Neuronal stem cell (in vitro differentiated cells): Measurements from ENCODE around the gene TBC1D25.

Experiments
- DNase-seq: peaks from one replicate; pipeline ENCODE4 v3.0.0-alpha.2; 2013; ENCODE audit warnings: low spot score
- H2AFZ ChIP-seq: one replicate; pipeline ENCODE4 v1.6.1; 2013; ENCODE audit warnings: mild to moderate bottlenecking, low read length, inconsistent platforms
- H2AK5ac ChIP-seq: 2 replicates; pipeline ENCODE4 v1.6.1; 2013; ENCODE audit warnings: low read depth, mild to moderate bottlenecking, inconsistent platforms, low read length, moderate library complexity, mixed read lengths
- H2BK120ac ChIP-seq: 2 replicates; pipeline ENCODE4 v1.6.1; 2013; ENCODE audit warnings: low read depth, mild to moderate bottlenecking, inconsistent platforms, low read length, moderate library complexity, mixed read lengths
- H2BK12ac ChIP-seq: one replicate; pipeline ENCODE4 v1.6.1; 2013; ENCODE audit warnings: low read length, inconsistent platforms
- H2BK15ac ChIP-seq: 2 replicates; pipeline ENCODE4 v1.6.1; 2013; ENCODE audit warnings: mild to moderate bottlenecking, low read length, inconsistent platforms, mixed read lengths
- H2BK5ac ChIP-seq: one replicate; pipeline ENCODE4 v1.6.1; 2013; ENCODE audit warnings: inconsistent platforms, mild to moderate bottlenecking, low read length, moderate library complexity
- H3K14ac ChIP-seq: one replicate; pipeline ENCODE4 v1.6.1; 2013; ENCODE audit warnings: low read length, inconsistent platforms
- H3K18ac ChIP-seq: 2 replicates; pipeline ENCODE4 v1.6.1; 2013; ENCODE audit warnings: low read length, inconsistent platforms
- H3K23ac ChIP-seq: 2 replicates; pipeline ENCODE4 v1.6.1; 2013; ENCODE audit warnings: low read depth, mild to moderate bottlenecking, mixed read lengths, low read length, inconsistent platforms; ENCODE audit not compliant: poor library complexity
- H3K27ac ChIP-seq: replicated peaks from 3 replicates; pipeline ENCODE4 v1.5.1; 2013; ENCODE audit warnings: low read length, inconsistent platforms
- H3K27me3 ChIP-seq, 3 experiments: 2 replicates each; pipeline ENCODE4 v1.6.1; 2013; ENCODE audit warnings: low read length in 3 of 3, mild to moderate bottlenecking in 2 of 3, inconsistent platforms in 1 of 3, low read depth in 1 of 3, mixed read lengths in 1 of 3, moderate library complexity in 1 of 3; ENCODE audit not compliant: control insufficient read depth in 3 of 3, insufficient read depth in 3 of 3
- H3K36me3 ChIP-seq, 2 donors: replicated peaks in 1 of 2; 2 replicates each; pipeline ENCODE4 v1.6.1; 2013; ENCODE audit warnings: low read length in 2 of 2; ENCODE audit not compliant: control insufficient read depth in 2 of 2, insufficient read depth in 2 of 2
- H3K4ac ChIP-seq: 2 replicates; pipeline ENCODE4 v1.6.1; 2013; ENCODE audit warnings: inconsistent platforms, mild to moderate bottlenecking, low read length, moderate library complexity
- H3K4me1 ChIP-seq, 2 donors: 1 replicate in 1 of 2; 2 replicates in 1 of 2; pipeline ENCODE4 v1.6.1; 2013; ENCODE audit warnings: low read length in 2 of 2, low read depth in 1 of 2; ENCODE audit not compliant: control insufficient read depth in 2 of 2, insufficient read depth in 1 of 2
- H3K4me2 ChIP-seq: one replicate; pipeline ENCODE4 v1.6.1; 2013; ENCODE audit warnings: mild to moderate bottlenecking, low read length, inconsistent platforms; ENCODE audit not compliant: insufficient read depth, poor library complexity, severe bottlenecking
- H3K4me3 ChIP-seq, 2 donors: 2 replicates each; pipeline ENCODE4 v1.5.1; 2013; ENCODE audit warnings: low read length in 2 of 2, mild to moderate bottlenecking in 2 of 2, inconsistent platforms in 1 of 2, moderate library complexity in 1 of 2
- H3K79me1 ChIP-seq: one replicate; pipeline ENCODE4 v1.6.1; 2013; ENCODE audit warnings: low read depth, mild to moderate bottlenecking, inconsistent platforms, low read length, moderate library complexity
- H3K9ac ChIP-seq: one replicate; pipeline ENCODE4 v1.6.1; 2013; ENCODE audit warnings: mild to moderate bottlenecking, low read depth, low read length, inconsistent platforms; ENCODE audit not compliant: poor library complexity
- H3K9me3 ChIP-seq, 2 donors: replicated peaks in 1 of 2; 2 replicates each; pipeline versions ENCODE3 to v1.6.1; 2013; ENCODE audit warnings: low read length in 2 of 2, mild to moderate bottlenecking in 2 of 2, inconsistent platforms in 1 of 2, low read depth in 1 of 2, mixed read lengths in 1 of 2, moderate library complexity in 1 of 2; ENCODE audit not compliant: control insufficient read depth in 2 of 2, insufficient read depth in 1 of 2
- H4K8ac ChIP-seq: one replicate; pipeline ENCODE4 v1.6.1; 2013; ENCODE audit warnings: low read depth, mild to moderate bottlenecking, inconsistent platforms, low read length, moderate library complexity
- H4K91ac ChIP-seq: one replicate; pipeline ENCODE4 v1.6.1; 2013; ENCODE audit warnings: low read length, low read depth, mild to moderate bottlenecking, inconsistent platforms; ENCODE audit not compliant: poor library complexity
- WGBS, 2 donors: extraction: QIAGEN DNeasy Blood & Tissue Kit; methylation state at CpG; one replicate each; pipeline ENCODE4 v1.1.7; 2013; ENCODE audit warnings: missing lambda C conversion rate in 2 of 2, mixed read lengths in 1 of 2; ENCODE audit not compliant: insufficient read length in 2 of 2, insufficient replicate concordance in 1 of 2; ENCODE audit errors: extremely low coverage in 2 of 2; 5-methylcytosine and 5-hydroxymethylcytosine counted together

The TBC1D25 gene

GRCh38 chrX:48498374-48498809 lies 41.1 kb upstream of the TBC1D25 start:
- Histone ChIP-seq H3K9ac (no peak overlapping the region), H3K14ac (no peak overlapping the region), H3K79me1 (no peaks in the 10 kb centered on the region), H3K23ac (no peak overlapping the region), H3K27ac (no peak overlapping the region), H3K36me3 (no peaks in the 10 kb centered on the region), H3K4me1 (no peaks in the 10 kb centered on the region), H2AK5ac (no peak overlapping the region), H3K27me3 (no peaks in the 10 kb centered on the region), H2BK15ac (no peak overlapping the region), H4K91ac (no peak overlapping the region), H2BK120ac (no peak overlapping the region), H3K4me3 (no peak overlapping the region), H3K4me2 (no peak overlapping the region), H2BK12ac (no peak overlapping the region), H3K4ac (no peak overlapping the region), H3K18ac (no peak overlapping the region), H4K8ac (no peak overlapping the region), H2BK5ac (no peak overlapping the region), H2AFZ (no peak overlapping the region), H3K9me3 (no peaks in the 10 kb centered on the region)
- no peak for DNase-seq
- WGBS, 2 donors, result no CpG with 5 or more reads among the region's 6 CpGs

DNA sequence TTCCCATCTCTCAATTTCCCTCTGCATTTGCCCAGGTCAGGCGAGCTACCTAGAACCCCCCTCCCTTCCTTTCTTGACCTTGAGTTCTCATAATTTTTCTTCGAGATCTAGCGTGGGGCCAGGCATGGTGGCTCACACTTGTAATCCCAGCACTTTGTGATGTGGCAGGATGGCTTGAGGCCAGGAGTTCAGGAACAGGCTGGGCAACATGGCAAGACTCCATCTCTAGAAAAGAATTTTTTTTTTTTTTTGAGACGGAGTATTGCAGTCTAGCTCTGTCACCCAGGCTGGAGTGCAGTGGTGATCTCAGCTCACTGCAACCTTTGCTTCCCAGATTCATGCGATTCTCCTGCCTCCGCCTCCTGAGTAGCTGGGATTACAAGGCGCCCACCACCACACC lies 35.3 kb upstream of the TBC1D25 start:
- Histone ChIP-seq H3K4me2 (no peak overlapping the region), H3K79me1 (no peaks in the 10 kb centered on the region), H3K14ac (no peak overlapping the region), H2AK5ac (no peak overlapping the region), H3K4me1 (peaks cover 4% of the 10 kb centered on the region in 2 donors), H2BK120ac (no peak overlapping the region), H4K8ac (no peak overlapping the region), H3K23ac (no peak overlapping the region), H3K36me3 (no peaks in the 10 kb centered on the region), H2BK12ac (no peak overlapping the region), H3K18ac (no peak overlapping the region), H3K27ac (no peak overlapping the region), H4K91ac (no peak overlapping the region), H3K4ac (no peak overlapping the region), H3K4me3 (no peak overlapping the region), H3K9ac (no peak overlapping the region), H2BK15ac (no peak overlapping the region), H3K27me3 (no peaks in the 10 kb centered on the region), H2BK5ac (no peak overlapping the region), H2AFZ (no peak overlapping the region), H3K9me3 (no peaks in the 10 kb centered on the region)
- DNase-seq, result no peak
- WGBS, 2 donors, result no CpG with 5 or more reads among the region's 7 CpGs

GRCh38 chrX:48505481-48505880 lies 34.0 kb upstream of the TBC1D25 start:
- Histone ChIP-seq H3K36me3 (no peaks in the 10 kb centered on the region), H3K27ac (no peak overlapping the region), H3K4me3 (no peak overlapping the region), H3K4me1 (peaks cover 4% of the 10 kb centered on the region in 2 donors), H4K91ac (no peak overlapping the region), H2BK15ac (no peak overlapping the region), H2AFZ (no peak overlapping the region), H3K23ac (no peak overlapping the region), H2AK5ac (no peak overlapping the region), H3K79me1 (no peaks in the 10 kb centered on the region), H3K18ac (no peak overlapping the region), H4K8ac (no peak overlapping the region), H2BK12ac (no peak overlapping the region), H3K27me3 (no peaks in the 10 kb centered on the region), H3K4me2 (no peak overlapping the region), H2BK120ac (no peak overlapping the region), H2BK5ac (no peak overlapping the region), H3K14ac (no peak overlapping the region), H3K9me3 (no peaks in the 10 kb centered on the region), H3K9ac (no peak overlapping the region), H3K4ac (no peak overlapping the region)
- WGBS, 2 donors, result no CpG with 5 or more reads among the region's 5 CpGs
- no peak for DNase-seq

- H2AFZ ChIP-seq, result no peak overlapping the region
- H3K9me3 ChIP-seq, result no peaks in the 10 kb centered on the region
- H3K4me2 ChIP-seq, result no peak overlapping the region
- H3K4me1 ChIP-seq, result peaks cover 4% of the 10 kb centered on the region in 2 donors
- no peak overlapping the region for H2BK120ac ChIP-seq
- H3K27me3 ChIP-seq, result no peaks in the 10 kb centered on the region
- no peak overlapping the region for H4K8ac ChIP-seq
- no peak overlapping the region for H2BK12ac ChIP-seq
- H4K91ac ChIP-seq, result no peak overlapping the region
- DNase-seq, result no peak
- no peak overlapping the region for H3K27ac ChIP-seq
- WGBS, 2 donors, result no CpG with 5 or more reads among the region's 5 CpGs
- no peak overlapping the region for H3K14ac ChIP-seq
- no peak overlapping the region for H3K23ac ChIP-seq
- H3K4ac ChIP-seq, result no peak overlapping the region
- no peak overlapping the region for H2AK5ac ChIP-seq
- no peak overlapping the region for H3K18ac ChIP-seq
- H3K79me1 ChIP-seq, result no peaks in the 10 kb centered on the region
- H3K9ac ChIP-seq, result no peak overlapping the region
- H2BK15ac ChIP-seq, result no peak overlapping the region
- no peak overlapping the region for H3K4me3 ChIP-seq
- H2BK5ac ChIP-seq, result no peak overlapping the region
- H3K36me3 ChIP-seq, result no peaks in the 10 kb centered on the region
Observed at GRCh38 chrX:48507246-48507645, 32.3 kb upstream of the TBC1D25 start.
